ENCODE measurements around the gene CARMIL1. TPM values are rescaled to one million over a fixed set of nuclear protein-coding genes. Genes with fewer than 3 reads are reported as not detected.

The CARMIL1 gene
- total RNA-seq, 3 donors from 2014 or later = 1.2 to 1.9 (median 1.2) TPM

- ATAC-seq (no peak), DNase-seq (no peak)
- Mint-ChIP-seq H3K4me1 (ENCODE audit: low read depth) (peaks cover 11% of the 10 kb centered on the region), H3K9me3 (peaks cover 3% of the 10 kb centered on the region), H3K4me3 (no peak overlapping the region), H3K27me3 (ENCODE audit: low read depth) (no peaks in the 10 kb centered on the region), H3K36me3 (ENCODE audit: insufficient read depth) (peaks cover 4% of the 10 kb centered on the region)
These were observed 138.0 kb downstream of the CARMIL1 start for GRCh38 chr6:25417046-25417605.

GRCh38 chr6:25418454-25419052, 139.4 kb downstream of the CARMIL1 start:
- Mint-ChIP-seq H3K4me1 (ENCODE audit: low read depth) (peaks cover 3% of the 10 kb centered on the region), H3K9me3 (peaks cover 3% of the 10 kb centered on the region), H3K4me3 (no peak overlapping the region), H3K36me3 (ENCODE audit: insufficient read depth) (peaks cover 4% of the 10 kb centered on the region), H3K27me3 (ENCODE audit: low read depth) (no peaks in the 10 kb centered on the region)
- DNase-seq (no peak), ATAC-seq (no peak)

- Mint-ChIP-seq H3K27me3 (ENCODE audit: low read depth) (no peaks in the 10 kb centered on the region), H3K4me1 (ENCODE audit: low read depth) (no peaks in the 10 kb centered on the region), H3K36me3 (ENCODE audit: insufficient read depth) (peaks cover 4% of the 10 kb centered on the region), H3K9me3 (peaks cover 3% of the 10 kb centered on the region), H3K4me3 (no peak overlapping the region)
- ATAC-seq (no peak), DNase-seq (no peak)
These were observed 140.7 kb downstream of the CARMIL1 start for GRCh38 chr6:25419879-25420278.

GRCh38 chr6:25423358-25423757, 144.2 kb downstream of the CARMIL1 start:
- no peaks in the 10 kb centered on the region for H3K4me1 Mint-ChIP-seq (ENCODE audit: low read depth)
- peaks cover 3% of the 10 kb centered on the region for H3K9me3 Mint-ChIP-seq
- no peak overlapping the region for H3K4me3 Mint-ChIP-seq
- no peak for DNase-seq
- ATAC-seq = no peak
- H3K27me3 Mint-ChIP-seq (ENCODE audit: low read depth) = no peaks in the 10 kb centered on the region
- H3K36me3 Mint-ChIP-seq (ENCODE audit: insufficient read depth) = peaks cover 4% of the 10 kb centered on the region

- H3K4me1 Mint-ChIP-seq (ENCODE audit: low read depth) = no peaks in the 10 kb centered on the region
- DNase-seq (no peak), ATAC-seq (no peak)
- no peak overlapping the region for H3K4me3 Mint-ChIP-seq
- H3K36me3 Mint-ChIP-seq (ENCODE audit: insufficient read depth) = peaks cover 4% of the 10 kb centered on the region
- peaks cover 3% of the 10 kb centered on the region for H3K9me3 Mint-ChIP-seq
- no peaks in the 10 kb centered on the region for H3K27me3 Mint-ChIP-seq (ENCODE audit: low read depth)
These were observed 145.1 kb downstream of the CARMIL1 start for GRCh38 chr6:25424303-25424702.

- no peaks in the 10 kb centered on the region for H3K4me1 Mint-ChIP-seq (ENCODE audit: low read depth)
- H3K36me3 Mint-ChIP-seq (ENCODE audit: insufficient read depth) = peaks cover 1% of the 10 kb centered on the region
These were observed 148.4 kb downstream of the CARMIL1 start for GRCh38 chr6:25427549-25427948.

GRCh38 chr6:25428758-25429317, 149.7 kb downstream of the CARMIL1 start:
- Mint-ChIP-seq H3K27me3 (ENCODE audit: low read depth) (no peaks in the 10 kb centered on the region), H3K4me1 (ENCODE audit: low read depth) (no peaks in the 10 kb centered on the region), H3K36me3 (ENCODE audit: insufficient read depth) (peaks cover 1% of the 10 kb centered on the region), H3K9me3 (no peaks in the 10 kb centered on the region), H3K4me3 (no peak overlapping the region)
- ATAC-seq (no peak), DNase-seq (no peak)

More at GRCh38 chr6:25427549-25427948, 148.4 kb downstream of the CARMIL1 start:
- H3K4me3 Mint-ChIP-seq = no peak overlapping the region
- H3K27me3 Mint-ChIP-seq (ENCODE audit: low read depth) = no peaks in the 10 kb centered on the region
- ATAC-seq (no peak), DNase-seq (no peak)
- H3K9me3 Mint-ChIP-seq = no peaks in the 10 kb centered on the region

- no peaks in the 10 kb centered on the region for H3K27me3 Mint-ChIP-seq (ENCODE audit: low read depth)
- H3K9me3 Mint-ChIP-seq = no peaks in the 10 kb centered on the region
- ATAC-seq (no peak), DNase-seq (no peak)
- no peak overlapping the region for H3K4me3 Mint-ChIP-seq
- peaks cover 1% of the 10 kb centered on the region for H3K36me3 Mint-ChIP-seq (ENCODE audit: insufficient read depth)
- H3K4me1 Mint-ChIP-seq (ENCODE audit: low read depth) = no peaks in the 10 kb centered on the region
These were observed 152.3 kb downstream of the CARMIL1 start for GRCh38 chr6:25431306-25431974.

GRCh38 chr6:25431975-25432307, 152.8 kb downstream of the CARMIL1 start:
- no peak overlapping the region for H3K4me3 Mint-ChIP-seq
- no peaks in the 10 kb centered on the region for H3K4me1 Mint-ChIP-seq (ENCODE audit: low read depth)
- ATAC-seq (no peak), DNase-seq (no peak)
- H3K9me3 Mint-ChIP-seq = no peaks in the 10 kb centered on the region
- H3K27me3 Mint-ChIP-seq (ENCODE audit: low read depth) = no peaks in the 10 kb centered on the region
- peaks cover 1% of the 10 kb centered on the region for H3K36me3 Mint-ChIP-seq (ENCODE audit: insufficient read depth)

GRCh38 chr6:25434921-25435320, 155.7 kb downstream of the CARMIL1 start:
- no peak for ATAC-seq
- Mint-ChIP-seq H3K4me3 (no peak overlapping the region), H3K36me3 (ENCODE audit: insufficient read depth) (peaks cover 1% of the 10 kb centered on the region), H3K27me3 (ENCODE audit: low read depth) (no peaks in the 10 kb centered on the region), H3K9me3 (no peaks in the 10 kb centered on the region), H3K4me1 (ENCODE audit: low read depth) (no peaks in the 10 kb centered on the region)
- no peak for DNase-seq

GRCh38 chr6:25435416-25435985, 156.3 kb downstream of the CARMIL1 start:
- H3K36me3 Mint-ChIP-seq (ENCODE audit: insufficient read depth) = peaks cover 1% of the 10 kb centered on the region
- no peaks in the 10 kb centered on the region for H3K27me3 Mint-ChIP-seq (ENCODE audit: low read depth)
- no peaks in the 10 kb centered on the region for H3K9me3 Mint-ChIP-seq
- ATAC-seq (no peak), DNase-seq (no peak)
- no peak overlapping the region for H3K4me3 Mint-ChIP-seq
- no peaks in the 10 kb centered on the region for H3K4me1 Mint-ChIP-seq (ENCODE audit: low read depth)

GRCh38 chr6:25436760-25437159, 157.6 kb downstream of the CARMIL1 start:
- H3K9me3 Mint-ChIP-seq = no peaks in the 10 kb centered on the region
- no peaks in the 10 kb centered on the region for H3K27me3 Mint-ChIP-seq (ENCODE audit: low read depth)
- DNase-seq = no peak
- ATAC-seq = no peak
- H3K4me3 Mint-ChIP-seq = no peak overlapping the region
- no peaks in the 10 kb centered on the region for H3K36me3 Mint-ChIP-seq (ENCODE audit: insufficient read depth)
- H3K4me1 Mint-ChIP-seq (ENCODE audit: low read depth) = peaks cover 7% of the 10 kb centered on the region

- ATAC-seq (no peak), DNase-seq (no peak)
- peaks cover 16% of the 10 kb centered on the region for H3K4me1 Mint-ChIP-seq (ENCODE audit: low read depth)
- H3K9me3 Mint-ChIP-seq = no peaks in the 10 kb centered on the region
- no peaks in the 10 kb centered on the region for H3K27me3 Mint-ChIP-seq (ENCODE audit: low read depth)
- no peak overlapping the region for H3K4me3 Mint-ChIP-seq
- H3K36me3 Mint-ChIP-seq (ENCODE audit: insufficient read depth) = peaks cover under 1% of the 10 kb centered on the region
These were observed 160.2 kb downstream of the CARMIL1 start for GRCh38 chr6:25439368-25439767.

- ATAC-seq = no peak
- peaks cover 3% of the 10 kb centered on the region for H3K9me3 Mint-ChIP-seq
- H3K36me3 Mint-ChIP-seq (ENCODE audit: insufficient read depth) = peaks cover 7% of the 10 kb centered on the region
- H3K4me3 Mint-ChIP-seq = no peak overlapping the region
- H3K4me1 Mint-ChIP-seq (ENCODE audit: low read depth) = peaks cover 17% of the 10 kb centered on the region
- DNase-seq = no peak
- no peaks in the 10 kb centered on the region for H3K27me3 Mint-ChIP-seq (ENCODE audit: low read depth)
These were observed 162.6 kb downstream of the CARMIL1 start for GRCh38 chr6:25441663-25442270.
